Measurements from ENCODE around the gene KRT83.
"Not testable (repeated sequence)": the region's sequence is repeated elsewhere in the genome, so short reads cannot be mapped to it uniquely, and the experiment has no call there.

KRT83 gene

DNA sequence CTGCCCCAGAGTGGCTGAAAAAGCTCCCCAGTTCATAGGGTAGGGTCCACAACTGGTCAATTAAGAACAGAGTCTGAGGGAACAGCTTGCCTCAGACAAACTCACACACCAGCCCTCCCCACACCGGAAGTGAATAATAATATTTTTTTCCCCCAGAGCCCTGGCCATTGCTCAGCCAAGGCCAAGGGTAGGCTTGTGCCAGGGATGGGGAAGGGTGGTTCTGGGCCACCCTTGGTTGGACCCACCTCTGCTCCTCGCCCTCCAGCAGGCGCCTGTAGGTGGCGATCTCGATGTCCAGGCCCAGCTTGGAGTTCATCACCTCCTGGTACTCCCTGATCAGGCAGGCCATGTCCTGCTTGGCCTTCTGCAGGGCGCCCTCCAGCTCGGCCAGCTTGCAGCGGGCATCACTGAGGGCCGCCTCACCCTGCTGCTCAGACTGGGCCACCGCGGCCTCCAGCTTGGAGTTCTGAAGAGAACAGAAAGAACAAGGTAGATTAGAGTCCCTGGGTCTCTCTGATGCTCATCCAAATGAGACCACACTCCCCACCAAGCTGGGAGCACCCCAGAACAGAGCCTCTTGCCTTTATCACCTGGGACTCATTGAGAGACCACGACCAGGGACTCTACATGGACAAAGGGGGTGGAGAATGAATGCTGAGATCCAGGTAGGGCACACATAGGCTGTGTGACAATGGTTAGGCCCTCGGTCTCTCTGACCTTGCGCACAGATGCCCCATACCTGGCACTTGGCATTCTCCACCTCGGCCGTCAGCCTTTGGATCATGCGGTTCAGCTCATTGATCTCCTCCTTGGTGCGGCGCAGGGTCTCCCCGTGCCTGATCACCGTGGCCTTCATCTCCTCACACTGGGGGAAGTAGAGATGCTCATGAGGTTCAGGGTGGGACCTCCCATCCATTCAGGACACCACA, 34.1 kb downstream of the KRT83 start:
- DNase-seq (ENCODE audit: low spot score): not testable (repeated sequence)

DNA sequence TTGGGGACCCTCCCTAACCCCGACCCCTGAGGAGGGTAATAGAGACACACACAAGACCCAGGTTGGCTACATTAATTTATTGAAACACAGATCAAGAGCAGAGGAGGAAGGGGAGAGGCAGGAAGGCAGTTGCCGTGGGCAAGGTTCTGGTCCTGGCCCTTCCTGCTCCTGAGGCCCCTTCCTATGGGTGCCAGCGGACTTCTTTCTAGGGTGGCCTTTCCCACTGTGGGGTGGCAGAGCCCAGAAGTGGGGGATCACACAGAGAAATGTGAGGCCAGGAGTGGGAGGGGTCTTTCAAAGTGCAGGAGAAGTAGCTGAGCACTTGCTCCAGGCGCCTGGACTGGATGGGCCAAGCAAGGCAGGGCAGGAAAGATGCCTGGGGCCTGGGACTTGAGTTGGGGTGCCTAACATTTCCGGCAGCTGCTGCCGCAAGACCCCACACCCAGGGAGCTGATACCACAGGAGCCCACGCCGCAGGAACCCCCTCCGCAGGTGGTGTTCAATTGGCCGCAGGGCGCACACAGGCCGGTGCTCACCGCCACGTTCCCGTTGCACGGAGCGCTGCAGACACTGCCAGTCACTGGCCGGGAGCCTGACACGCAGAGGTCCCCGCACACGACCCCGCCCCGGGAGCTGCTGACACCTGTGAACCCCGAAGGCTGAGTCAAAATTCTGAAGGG, 35.2 kb downstream of the KRT83 start:
- DNase-seq (ENCODE audit: low spot score): no peak

DNA sequence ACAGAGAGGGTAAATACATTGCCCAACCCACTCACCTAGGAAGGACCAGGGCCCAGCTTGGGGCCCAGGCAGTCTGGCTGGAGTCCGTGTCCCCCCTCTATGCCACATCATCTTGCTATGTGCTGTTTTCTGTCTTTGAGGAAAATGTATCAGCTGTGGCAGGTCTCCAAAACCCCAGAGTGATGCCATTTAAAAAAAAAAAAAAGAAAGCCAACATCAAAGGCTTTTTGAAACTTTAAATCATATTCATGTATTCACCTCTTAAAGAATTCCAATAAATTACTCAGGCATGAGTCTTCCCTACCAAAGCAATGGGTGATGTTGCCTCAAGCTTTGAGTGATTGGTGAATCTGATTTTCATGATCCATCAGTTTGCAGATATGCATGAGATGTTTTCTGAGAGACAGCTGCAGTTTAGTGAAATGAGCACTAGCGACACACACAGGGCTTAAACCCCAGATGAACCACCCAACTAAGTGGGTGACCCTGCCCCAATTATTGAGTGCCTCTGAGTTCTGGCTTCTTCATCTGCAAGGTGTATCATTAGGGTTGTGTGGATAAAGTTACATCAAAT, 35.9 kb downstream of the KRT83 start:
- DNase-seq (ENCODE audit: low spot score): no peak

DNA sequence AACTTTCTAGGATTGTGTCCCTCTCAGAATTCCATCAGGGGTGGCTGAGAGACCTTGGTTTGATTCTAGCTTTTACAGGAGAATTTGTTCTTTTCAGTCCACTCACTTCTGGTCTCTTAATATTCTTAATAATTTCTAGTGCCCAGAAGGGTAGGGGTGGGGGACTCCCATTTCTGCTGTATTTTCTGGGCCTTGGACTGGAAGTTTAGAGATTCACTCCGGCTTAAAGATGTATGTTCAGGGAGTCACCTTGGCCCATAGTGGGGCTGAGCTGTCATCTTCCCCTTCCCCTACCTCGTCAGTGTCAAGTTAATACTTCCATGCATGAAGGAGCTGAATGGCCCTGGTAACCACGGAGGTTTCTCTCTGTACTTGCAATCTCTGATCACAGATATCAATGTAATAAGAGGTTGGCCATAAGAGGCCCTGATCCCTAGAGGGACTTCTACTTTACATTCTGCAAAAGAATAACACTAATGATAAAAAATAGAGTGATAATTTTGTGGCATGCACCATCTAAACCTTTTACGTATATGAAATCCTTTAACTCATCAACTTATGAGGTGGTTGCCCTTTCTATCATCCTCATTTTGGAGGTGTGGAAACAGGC, 36.5 kb downstream of the KRT83 start:
- DNase-seq (ENCODE audit: low spot score): no peak

DNA sequence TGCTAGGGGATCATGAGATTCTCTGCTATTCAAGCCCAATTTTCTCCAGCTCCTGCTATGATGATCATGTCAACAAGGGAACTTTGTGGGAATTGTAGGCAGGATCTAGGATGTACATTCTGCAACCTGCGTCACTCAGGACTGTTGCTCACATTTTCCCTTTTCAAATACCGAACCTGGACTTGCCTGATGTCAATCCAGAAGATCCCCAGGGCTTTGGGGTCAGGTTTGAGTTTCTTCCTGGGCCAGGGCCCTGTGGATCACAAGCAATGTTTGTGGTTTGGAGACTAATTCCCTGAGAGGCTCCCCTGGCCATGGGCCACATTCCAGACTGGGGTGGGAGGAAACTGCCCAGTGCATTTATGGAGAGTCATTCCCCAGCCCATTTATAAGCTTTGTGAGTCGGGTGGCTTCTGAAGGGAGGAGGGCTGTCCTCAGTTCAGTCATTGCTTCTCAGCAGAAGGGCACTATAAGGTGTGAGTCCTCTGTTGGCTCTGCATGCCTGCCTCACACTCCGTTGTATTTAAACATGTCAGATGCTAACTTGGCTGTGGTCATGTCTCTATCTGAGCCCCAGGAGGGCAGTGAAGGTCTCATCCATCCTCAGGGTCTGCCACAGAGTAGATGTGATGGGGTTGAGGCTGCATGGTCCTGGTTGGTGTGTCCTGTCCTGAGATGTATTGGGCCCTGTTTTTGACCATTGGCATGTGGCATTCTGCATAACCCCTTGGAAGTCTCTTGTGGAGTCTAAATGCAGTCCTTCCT, 40.2 kb downstream of the KRT83 start:
- no peak for DNase-seq (ENCODE audit: low spot score)

DNA sequence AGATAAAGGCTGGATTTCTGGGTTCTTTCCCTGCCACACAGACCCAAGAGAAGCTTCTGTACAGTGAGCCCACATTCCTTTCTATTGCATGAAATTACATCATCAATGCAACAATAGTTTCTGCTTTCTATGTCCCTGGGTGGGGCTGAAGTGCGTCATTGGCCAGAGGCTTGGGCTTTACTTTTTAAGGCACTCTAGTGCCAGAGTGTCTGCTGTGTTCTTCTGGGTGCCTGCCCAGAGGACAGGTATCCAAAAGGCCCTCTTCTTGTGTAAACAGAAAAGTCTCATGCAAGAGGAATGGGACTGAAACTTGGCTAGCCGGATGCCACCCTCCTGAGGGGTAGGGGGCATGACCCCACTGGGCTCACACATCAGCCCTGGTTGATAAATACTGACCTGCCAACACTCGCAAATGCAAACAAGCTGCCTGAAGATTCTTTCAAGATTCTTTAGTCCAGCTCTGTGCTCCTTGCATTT, 40.8 kb downstream of the KRT83 start:
- no peak for DNase-seq (ENCODE audit: low spot score)

DNA sequence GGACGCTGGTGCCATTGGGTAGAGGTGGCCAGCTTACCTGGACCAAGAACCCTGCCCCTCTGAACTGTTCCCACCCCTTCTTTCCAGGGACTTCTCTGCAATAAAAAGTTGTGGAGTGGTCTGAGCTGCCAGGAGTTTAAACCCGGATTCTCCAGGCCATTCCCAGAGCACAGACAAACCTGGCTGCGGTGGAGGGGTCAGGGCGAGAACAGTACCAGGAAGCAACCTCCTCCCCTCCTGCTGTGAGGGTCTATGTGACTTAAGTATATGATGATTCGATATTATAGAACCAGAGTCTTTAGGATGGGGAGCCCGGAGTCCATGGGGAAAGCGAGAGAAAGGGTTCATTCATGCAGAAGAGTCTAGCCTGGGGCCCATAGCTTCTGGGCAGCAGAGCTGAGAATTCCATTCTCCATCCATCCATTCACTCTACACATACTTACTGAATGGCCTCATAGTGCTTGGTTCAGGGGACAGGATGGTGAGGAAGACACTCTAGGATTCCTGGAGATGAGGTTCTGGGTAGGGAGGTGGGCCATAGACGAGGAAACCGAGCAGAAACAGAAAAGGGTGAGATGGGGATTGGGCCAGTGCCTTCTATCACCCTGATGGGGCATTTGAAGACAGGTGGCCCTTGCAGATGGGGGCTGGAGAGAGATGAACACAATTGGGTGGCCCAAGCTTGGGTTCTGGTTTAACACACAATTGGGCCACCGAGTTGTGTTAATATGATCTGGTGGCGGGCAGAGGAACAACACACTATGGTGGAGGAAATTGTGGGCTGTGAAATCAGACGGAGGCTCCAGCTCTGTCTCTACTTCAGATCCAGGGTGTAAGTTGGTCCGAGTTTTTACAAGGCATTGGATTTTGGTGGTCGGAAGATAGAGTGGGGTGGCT, 41.5 kb downstream of the KRT83 start:
- no peak for DNase-seq (ENCODE audit: low spot score)

DNA sequence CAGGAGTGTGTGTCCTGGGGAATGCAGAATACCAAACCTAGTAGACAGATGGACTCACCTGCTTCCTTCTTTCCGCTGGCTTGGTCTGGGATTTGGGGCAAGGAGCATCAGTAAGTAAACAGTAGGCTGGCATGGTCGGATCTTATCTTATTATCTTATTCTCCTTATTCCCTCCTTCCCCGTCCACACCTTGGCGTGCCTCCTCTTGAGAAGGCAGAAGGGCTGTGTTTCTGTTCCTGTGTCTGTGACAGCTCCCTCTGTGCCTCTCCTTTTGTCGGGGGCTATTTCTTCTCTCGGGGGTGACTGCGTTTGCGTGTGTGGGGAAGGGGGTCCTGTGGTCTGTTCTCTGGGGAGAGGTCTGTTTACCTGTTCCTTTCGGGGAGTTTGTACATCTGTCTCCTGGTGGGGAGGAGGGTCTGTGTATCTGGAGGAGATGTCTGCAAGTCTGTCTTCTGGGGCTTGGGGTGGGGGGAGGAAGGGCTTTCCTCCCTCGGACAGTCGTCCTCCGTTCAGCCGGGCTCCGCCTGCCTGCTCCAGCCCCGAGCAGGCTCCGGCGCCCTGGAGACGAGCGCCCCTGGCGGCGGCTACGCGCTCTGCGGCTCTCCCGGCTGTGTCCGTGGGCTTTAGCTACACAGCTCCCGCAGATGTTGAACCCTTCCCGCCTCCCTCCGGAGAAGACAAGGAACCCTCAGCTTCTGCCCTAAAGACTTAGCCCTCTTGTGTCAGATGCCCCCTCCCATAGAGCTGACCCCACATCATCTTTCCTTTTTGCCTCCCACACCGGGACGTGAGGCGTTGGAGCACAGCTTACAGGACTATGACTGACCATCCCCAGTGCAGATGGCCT, 42.4 kb downstream of the KRT83 start:
- peak; percentile 65 for DNase-seq (ENCODE audit: low spot score)

DNA sequence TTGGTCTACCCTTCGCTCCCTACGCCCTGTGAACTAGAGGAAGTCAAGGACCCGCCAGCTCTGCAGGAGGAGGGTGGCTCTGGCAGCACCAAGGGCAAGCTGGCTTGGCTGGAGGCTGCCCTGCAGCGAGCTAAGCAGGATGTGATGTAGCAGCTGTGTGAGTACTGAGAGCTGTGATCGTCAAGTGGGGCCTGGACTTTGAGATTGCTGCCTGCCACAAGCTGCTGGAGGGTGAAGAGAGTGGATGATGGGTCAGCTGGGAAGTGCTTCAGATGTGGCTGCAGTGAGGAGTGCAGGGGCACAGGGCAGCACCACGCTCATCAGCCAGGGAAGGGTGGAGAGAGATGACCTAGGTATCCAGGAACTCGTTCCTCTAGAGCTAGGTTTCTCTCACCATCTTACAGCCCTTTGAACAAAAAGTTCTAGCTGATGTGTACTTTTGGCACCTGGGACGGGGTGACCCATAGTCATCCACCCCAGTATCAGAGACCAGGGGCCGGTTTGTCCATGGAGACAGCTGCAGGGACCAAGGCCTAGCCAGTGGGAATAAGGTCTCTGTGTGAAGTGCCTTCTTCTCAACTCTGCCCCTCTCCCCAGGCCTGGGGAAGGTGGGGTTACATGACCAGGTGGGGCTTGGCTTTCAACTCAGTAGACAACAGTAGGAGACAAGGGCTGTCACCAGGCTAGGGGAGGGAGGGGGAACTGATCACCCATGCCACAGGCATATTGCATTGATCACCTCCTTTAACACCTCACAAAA, 43.5 kb downstream of the KRT83 start:
- DNase-seq (ENCODE audit: low spot score): no peak

DNA sequence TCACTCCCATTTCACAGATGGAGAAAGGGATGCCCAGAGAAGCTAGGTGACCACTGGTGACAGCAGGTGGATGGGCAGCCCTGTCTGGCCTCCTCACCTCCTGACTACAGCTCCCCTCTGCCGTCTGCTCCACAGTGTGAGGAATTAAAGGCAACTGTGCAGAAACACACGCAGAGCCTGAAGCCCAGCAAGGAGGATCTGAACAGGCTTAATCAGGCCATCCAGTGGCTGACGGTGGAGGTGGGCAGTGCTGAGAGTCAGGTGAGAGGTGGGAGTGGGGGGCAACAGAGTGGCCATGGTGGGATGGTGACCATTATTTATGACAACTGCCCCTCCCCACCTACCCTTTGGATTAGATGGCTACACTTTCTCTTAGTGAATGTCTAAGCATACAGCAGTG, 45.5 kb downstream of the KRT83 start:
- no peak for DNase-seq (ENCODE audit: low spot score)

DNA sequence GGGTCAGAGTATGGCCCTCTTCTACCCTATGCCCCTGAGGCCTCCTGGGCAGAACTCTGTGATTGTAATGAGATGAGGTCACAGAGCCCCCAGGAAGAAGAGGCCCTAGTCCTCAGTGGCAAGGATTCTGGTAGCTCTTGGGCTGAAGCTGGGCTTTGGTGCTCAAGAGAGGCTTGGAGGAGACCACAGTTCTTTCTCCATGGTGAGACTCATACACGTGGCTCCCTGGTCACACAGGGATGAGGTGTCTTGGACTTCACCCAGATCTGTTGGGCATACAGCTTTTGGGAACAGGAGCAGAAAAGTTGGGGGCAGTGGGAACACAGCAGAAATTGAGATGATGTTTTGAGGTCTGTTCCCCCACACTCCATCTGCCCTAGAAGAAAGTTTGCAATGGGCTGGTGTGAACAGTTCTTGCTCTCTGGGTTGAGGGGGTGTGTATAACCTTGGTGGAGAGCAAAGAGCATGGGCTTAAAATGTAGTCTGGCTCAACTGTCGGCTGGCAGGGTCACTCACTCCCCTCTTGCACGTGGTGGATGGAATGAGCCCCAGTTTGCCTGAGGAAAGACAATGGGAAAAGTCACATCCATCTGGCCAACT, 46.6 kb downstream of the KRT83 start, which contains the start of gene KRT86:
KRT86 (plus strand) TSS at position 125 of the 600 bp plus-strand sequence. CDS start 27,272 bp downstream, outside the sequence.
- no peak for DNase-seq (ENCODE audit: low spot score)

DNA sequence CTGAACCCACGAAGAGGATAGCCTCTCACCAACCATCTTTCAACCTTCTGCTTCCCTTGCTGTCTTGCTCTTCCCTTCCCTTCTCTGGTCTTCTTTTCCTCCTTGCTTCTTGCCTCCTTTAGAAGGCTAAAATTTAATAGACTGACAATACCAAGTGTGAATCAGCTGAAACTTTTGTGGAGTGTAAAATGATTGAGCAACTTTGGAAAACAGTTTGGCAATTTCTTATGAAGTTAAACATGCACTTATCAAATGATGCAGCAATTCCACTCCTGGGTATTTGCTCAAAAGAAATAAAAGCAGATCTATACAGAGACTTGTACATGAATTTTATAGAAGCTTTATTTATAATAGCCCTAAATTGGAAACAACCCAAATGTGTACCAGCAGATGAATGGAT, 50.0 kb downstream of the KRT83 start:
- no peak for DNase-seq (ENCODE audit: low spot score)

DNA sequence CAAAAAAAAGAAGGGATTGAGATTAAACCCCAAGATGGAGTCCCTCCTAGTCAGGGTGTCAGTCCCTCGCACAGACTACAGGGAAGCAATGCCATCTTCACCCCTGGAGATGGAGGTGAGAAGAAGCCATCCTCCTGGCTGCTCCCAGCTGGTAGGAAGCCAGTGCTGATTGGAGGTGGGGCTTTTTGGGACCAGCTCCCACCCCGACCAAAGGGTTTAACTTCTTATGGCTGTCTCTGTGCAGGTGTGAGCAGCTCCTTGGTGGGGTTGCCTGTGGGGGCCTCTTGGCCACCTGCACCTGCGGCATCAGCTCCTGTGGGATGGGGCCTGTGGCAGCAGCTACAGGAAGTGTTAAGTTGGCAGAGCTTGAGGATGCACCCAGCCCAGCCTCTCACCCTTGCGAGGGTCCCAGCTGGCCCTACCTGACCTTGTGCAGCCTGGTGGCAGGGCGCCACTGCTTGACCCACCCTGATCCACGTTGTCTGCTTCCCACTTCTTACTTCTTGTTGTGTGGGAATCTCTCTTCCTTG, 50.6 kb downstream of the KRT83 start:
- no peak for DNase-seq (ENCODE audit: low spot score)

DNA sequence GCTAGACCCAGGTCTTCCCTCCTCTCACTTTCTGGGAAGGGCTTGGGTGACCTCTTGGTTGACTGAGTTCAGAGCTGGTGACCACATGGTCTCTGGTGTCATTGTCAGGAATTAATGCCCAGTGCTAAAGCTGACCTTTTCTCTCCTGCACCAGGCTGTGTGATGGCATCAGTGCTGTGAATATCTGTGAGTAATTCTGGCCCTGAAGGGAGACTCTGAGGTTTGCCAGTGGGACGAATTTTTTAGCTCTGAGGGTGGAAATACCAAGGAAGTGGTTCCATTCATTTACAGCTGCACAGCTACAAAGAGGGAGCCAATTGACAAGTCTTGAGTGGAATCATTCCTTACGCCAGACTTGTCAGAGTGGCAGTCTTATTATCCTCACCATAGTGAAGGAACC, 53.0 kb downstream of the KRT83 start:
- no peak for DNase-seq (ENCODE audit: low spot score)

DNA sequence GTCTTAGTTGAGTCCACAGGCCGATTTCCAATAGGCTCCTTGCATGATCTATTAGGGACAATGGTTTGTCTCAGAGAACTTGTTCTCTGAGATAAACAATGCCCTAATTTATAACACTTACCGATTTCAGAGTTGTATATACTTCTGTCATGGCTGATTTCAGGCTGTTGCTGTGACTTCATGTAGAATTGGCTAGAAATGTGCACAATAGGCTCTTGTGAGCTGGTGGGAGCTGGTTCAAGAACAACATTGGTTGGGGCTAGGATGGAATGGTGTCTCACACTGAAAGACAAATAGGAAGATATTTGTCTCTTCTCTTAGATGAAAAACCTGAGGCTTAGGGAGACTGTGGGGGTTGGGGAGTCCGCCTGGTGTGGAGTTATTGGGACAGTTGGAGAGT, 53.5 kb downstream of the KRT83 start:
- no peak for DNase-seq (ENCODE audit: low spot score)

DNA sequence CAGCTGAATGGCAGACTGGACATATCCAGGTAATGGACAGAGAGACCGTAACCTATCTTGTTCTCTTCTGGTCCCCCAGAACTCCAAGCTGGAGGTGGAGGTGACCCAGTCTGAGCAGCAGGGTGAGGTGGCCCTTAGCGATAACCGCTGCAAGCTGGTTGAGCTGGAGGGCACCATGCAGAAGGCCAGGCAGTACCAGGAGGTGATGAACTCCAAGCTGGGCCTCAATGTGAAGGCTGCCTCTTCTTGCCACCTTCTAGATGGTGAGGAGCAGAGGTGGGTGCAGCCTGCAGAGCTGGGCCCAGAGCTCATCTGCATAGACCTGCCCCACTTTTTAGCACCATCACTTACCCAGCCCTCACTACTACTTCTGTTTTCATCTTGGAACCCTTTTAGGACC, 53.9 kb downstream of the KRT83 start:
- DNase-seq (ENCODE audit: low spot score): no peak

DNA sequence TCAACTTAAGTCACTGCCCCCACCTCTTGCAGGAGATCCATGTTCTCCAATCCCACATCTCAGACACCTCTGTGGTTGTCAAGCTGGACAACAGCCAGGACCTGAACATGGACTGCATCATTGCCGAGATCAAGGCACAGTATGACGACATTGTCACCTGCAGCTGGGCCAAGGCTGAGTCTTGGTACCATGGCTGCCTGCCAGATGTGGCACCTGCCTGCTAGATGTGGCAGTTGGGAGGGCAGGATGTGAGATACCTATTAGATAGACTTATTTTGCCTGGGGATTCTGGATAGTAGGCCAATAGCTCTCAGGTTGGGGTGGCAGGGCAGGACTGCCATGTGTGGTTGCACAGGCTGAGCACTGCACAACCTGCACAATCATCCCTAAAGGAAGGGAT, 54.7 kb downstream of the KRT83 start:
- DNase-seq (ENCODE audit: low spot score): no peak

DNA sequence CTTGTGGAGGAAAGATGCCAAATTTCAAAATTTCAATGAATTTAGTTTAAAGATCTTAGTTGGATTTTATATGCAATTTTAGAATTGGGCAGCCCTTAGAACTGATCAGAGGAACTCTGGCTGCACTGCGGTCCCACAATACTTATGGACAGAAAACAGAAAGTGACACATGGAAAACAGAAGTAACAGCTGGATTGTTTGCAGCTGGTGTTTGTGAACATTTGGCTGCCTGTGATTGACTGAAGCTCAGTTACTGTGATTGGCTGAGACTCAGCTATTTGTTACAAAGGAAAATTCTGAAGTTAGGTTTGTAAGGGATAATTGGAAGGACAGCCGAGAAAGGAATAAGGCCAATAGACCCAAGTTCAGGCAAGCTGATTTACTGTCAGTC, 56.8 kb downstream of the KRT83 start:
- DNase-seq (ENCODE audit: low spot score): no peak

Measured in kidney capillary endothelial cell (primary cell).